Inferior parietal cortex (tissue), 1 donor: ENCODE results near the gene RALGPS2.

Experiments used
- DNase-seq: peaks from one replicate; pipeline ENCODE4 v3.0.0-alpha.2; 2016; ENCODE audit errors: extremely low spot score

Gene RALGPS2

DNA sequence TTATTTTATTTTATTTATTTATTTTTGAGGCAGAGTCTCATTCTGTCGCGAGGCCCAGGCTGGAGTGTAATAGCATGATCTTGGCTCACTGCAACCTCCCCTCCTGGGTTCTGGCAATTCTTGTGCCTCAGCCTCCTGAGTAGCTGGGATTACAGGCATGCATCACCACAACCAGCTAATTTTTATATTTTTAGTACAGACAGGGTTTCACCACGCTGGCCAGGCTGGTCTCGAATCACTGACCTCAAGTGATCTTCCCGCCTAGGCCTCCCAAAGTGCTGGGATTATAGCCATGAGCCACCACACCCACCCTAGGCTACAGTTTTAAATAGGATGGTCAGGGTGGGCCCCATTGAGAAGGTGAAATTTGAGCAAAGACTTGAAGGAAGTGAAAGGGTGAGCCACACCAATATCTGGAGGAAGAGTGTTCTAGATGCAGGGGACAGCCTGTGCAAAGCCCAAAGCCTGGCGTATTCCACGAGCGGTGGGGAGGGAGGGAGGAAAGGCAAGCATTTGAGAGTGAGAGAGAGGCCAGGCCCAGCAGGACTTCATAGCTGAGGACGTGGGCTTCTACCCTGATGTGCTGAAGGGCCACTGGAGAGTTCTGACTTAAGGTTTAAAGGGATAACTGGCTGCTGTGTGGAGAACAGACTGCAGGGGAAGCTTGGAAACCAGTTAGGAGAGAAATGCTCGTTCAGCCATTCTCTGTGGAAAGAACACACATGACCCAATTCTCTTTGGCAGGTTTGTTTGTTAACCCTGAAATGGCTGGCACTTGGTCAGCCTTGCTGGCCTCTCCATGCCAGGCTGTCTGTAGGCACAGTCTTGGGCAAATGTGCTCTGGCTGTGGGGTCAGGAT, 238.0 kb downstream of the RALGPS2 start:
- DNase-seq = no peak

DNA sequence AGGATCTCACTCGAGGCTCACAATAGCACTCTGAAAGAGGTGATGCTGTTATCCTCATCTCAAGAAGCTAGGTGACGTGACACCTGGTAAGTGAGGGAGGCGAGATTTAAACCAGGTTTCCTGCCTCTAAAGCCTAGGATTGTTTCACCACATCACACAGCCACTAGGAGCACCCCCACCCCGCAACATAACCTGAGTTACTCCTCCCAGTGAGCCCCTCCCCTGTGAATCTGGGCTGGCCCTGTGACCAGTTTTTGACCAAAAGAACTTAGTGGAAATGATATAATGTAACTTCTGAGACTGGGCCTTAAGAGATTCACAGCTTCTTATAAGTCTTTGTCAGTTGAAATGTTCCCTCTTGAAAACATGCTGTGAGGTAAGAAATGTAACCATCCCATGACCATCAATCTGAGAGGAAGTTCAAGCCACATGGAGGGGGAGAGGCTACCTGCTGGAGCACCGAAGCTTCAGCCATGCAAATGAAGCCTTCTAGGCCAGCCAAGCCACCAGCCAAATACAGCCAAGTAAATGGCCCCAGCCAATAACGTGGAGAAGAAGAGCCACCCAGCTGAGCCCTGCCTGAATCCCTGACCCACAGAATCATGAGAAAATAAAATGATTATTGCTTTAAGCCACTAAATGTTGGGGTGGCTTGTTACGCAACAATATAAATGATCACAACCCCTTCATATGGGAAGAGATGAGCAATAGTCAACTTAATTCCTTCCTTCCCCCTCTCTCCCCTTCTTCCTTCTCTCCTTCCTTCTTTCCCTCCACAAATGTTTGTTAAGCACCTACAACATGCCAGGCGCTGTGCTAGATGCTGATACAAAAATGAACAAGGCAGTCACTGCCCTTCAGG, 239.7 kb downstream of the RALGPS2 start:
- no peak for DNase-seq

DNA sequence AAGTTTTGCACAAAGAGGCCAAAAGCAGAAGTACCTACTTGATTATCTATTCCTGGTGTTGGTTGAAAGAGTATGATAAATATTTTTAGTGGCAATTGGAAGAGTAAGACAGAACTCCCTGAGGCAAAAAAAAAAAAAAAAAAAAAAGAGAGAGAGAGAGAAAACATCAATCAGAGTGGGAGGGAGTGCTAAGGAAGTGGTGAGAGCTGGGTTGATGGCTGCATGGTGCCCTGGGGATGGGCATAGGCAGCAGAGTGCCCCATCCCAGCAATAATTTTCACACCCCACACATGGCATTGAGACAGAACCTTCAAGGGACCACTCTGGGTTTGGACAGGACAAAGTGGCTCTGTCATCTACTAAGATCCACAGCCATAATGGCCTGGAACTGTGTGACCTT, 241.3 kb downstream of the RALGPS2 start:
- no peak for DNase-seq

DNA sequence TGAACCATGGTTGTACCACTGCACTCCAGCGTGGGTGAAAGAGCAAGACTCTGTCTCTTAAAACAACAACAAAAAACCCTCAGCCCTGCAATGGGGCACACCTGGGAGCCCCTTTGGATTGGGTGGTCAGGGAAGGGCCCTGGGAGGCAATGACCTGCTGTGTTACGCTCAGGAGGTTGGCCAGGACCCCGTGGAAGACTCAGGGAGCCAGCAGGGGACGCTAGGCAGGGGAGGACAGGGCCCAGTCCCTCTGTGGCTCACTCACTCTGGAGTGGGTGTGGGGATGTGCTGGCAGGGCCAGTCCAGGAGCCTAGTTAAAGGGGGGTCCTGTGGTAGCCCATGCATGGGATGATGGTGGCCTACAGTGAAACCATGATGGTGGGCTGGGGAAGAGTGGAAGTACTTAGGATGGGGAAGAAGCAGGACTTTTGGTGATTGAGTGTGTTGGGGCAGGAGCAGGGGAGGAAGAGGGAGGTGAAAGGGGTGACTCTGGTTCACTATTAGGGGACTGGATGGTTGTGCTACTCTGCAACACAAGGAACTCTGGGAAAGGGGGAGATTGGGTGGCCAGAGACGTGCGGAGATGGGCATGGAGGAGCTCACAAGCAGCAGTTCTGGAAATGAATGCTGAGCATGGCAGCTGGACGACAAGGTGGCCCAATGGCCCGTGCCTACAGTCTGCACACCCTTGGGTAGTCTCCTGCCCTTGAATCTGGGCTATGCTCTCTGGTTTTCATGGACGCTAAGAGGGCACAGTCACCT, 244.4 kb downstream of the RALGPS2 start:
- DNase-seq = no peak

DNA sequence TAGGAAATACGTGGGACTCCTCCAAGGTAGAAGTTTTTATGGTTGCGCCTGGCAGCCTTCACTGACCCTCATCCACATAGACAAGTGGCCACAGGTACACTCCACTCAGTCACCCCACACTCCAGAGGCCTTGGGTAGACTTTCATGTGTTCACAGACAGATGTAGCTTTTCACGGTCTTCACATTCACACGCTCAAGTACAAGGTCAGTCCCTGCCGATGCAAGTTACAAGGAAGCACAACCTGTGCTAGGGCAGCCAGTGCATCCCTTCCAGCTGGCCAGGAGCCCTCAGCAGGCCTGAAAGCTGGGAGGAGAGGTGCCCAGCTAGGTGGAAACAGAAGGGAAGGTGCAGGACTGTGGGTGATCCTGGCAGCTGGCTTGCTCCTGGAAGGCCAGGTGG, 245.1 kb downstream of the RALGPS2 start:
- DNase-seq = no peak
